Suppressor macrophage (primary cell): ENCODE data around the gene USP20.
"Not testable (repeated sequence)": the region's sequence is repeated elsewhere in the genome, so short reads cannot be mapped to it uniquely, and the experiment has no call there.

Source experiments
- DNase-seq, 4 experiments: peaks; one replicate each; pipeline ENCODE4 v3.0.0-alpha.2; 2020 to 2022
- total RNA-seq, 17 experiments: gene quantifications; one replicate each; lab custom pipeline; 2026; ENCODE audit warnings: mixed read lengths in 6 of 17, inconsistent platforms in 3 of 17; lab: John Stamatoyannopoulos, UW

Gene USP20
- 2.8 to 24.2 (median 12.0) reads per million in 17 experiments for total RNA-seq

- DNase-seq: peak; percentile 98 to 100 (median 99)
Measured at GRCh38 chr9:129835128-129835859, at the start of gene USP20, which contains the start of gene C9orf78. Gene USP20, plus strand, starts transcription at chr9:129835458. Its CDS starts 17,098 bp downstream, at chr9:129852556. Gene C9orf78, minus strand, starts transcription at chr9:129835275. Its CDS starts 54 bp downstream, at chr9:129835221.

GRCh38 chr9:129785866-129786265, 49.4 kb upstream of the USP20 start:
- DNase-seq: no peak

- no peak for DNase-seq
Measured at GRCh38 chr9:129786481-129786880, 48.8 kb upstream of the USP20 start.

GRCh38 chr9:129794549-129794948, 40.7 kb upstream of the USP20 start:
- no peak for DNase-seq

- not testable (repeated sequence) for DNase-seq
Measured at GRCh38 chr9:129796029-129796428, 39.2 kb upstream of the USP20 start.

- no peak for DNase-seq
Measured at GRCh38 chr9:129798973-129799372, 36.3 kb upstream of the USP20 start.

- DNase-seq: no peak
Measured at GRCh38 chr9:129801504-129801903, 33.8 kb upstream of the USP20 start.

GRCh38 chr9:129802833-129803675, 32.2 kb upstream of the USP20 start, which contains the start of gene TOR1B:
Gene TOR1B, plus strand, starts transcription at chr9:129803184. Its CDS starts 29 bp downstream, at chr9:129803213.
- peak; percentile 97 to 98 (median 97) for DNase-seq

- DNase-seq: no peak
Measured at GRCh38 chr9:129803676-129804060, 31.6 kb upstream of the USP20 start.

GRCh38 chr9:129806061-129806460, 29.2 kb upstream of the USP20 start:
- DNase-seq: peak; percentile 6 to 49 (median 28)

- no peak for DNase-seq
Measured at GRCh38 chr9:129809346-129809745, 25.9 kb upstream of the USP20 start.

GRCh38 chr9:129810116-129810515, 25.1 kb upstream of the USP20 start:
- DNase-seq: no peak

- no peak for DNase-seq
Measured at GRCh38 chr9:129810788-129811187, 24.5 kb upstream of the USP20 start.

GRCh38 chr9:129811967-129812363, 23.3 kb upstream of the USP20 start:
- DNase-seq: peak in 3 of 4 experiments; percentile 17 to 34 (median 20)

GRCh38 chr9:129812385-129812784, 22.9 kb upstream of the USP20 start:
- DNase-seq: no peak

GRCh38 chr9:129813661-129814060, 21.6 kb upstream of the USP20 start:
- DNase-seq: no peak

GRCh38 chr9:129814432-129815223, 20.6 kb upstream of the USP20 start:
- DNase-seq: peak in 2 of 4 experiments; percentile 15 to 23

- no peak for DNase-seq
Measured at GRCh38 chr9:129815278-129815677, 20.0 kb upstream of the USP20 start.

- DNase-seq: peak; percentile 77 to 92 (median 88)
Measured at GRCh38 chr9:129816501-129817435, 18.5 kb upstream of the USP20 start.

- DNase-seq: peak; percentile 18 to 60 (median 40)
Measured at GRCh38 chr9:129822898-129823541, 12.2 kb upstream of the USP20 start.

GRCh38 chr9:129823542-129823934, 11.7 kb upstream of the USP20 start:
- peak in 1 of 4 experiments; percentile 34 for DNase-seq
